NCI-H146 treated with DMSO at 0.1 percent for 48 hours (cell line): ENCODE data around the gene CABLES2.

Experiments used
- DNase-seq: peaks from one replicate; lab custom pipeline; 2025; ENCODE audit not compliant: unreplicated experiment; lab: John Stamatoyannopoulos, UW

CABLES2 gene

GRCh38 chr20:62405108-62405980, 1.7 kb downstream of the CABLES2 start:
- DNase-seq: no peak

- no peak for DNase-seq
Observed at GRCh38 chr20:62404761-62405107, 2.4 kb downstream of the CABLES2 start.

GRCh38 chr20:62404112-62404665, 2.9 kb downstream of the CABLES2 start:
- no peak for DNase-seq

GRCh38 chr20:62403331-62403730, 3.8 kb downstream of the CABLES2 start:
- DNase-seq: no peak

- DNase-seq: no peak
Observed at GRCh38 chr20:62402456-62403150, 4.5 kb downstream of the CABLES2 start.

- no peak for DNase-seq
Observed at GRCh38 chr20:62401331-62401779, 5.7 kb downstream of the CABLES2 start.

- no peak for DNase-seq
Observed at GRCh38 chr20:62400541-62400940, 6.5 kb downstream of the CABLES2 start.

- DNase-seq: peak; percentile 32
Observed at GRCh38 chr20:62400021-62400420, 7.1 kb downstream of the CABLES2 start.

- DNase-seq: no peak
Observed at GRCh38 chr20:62398120-62398821, 8.8 kb downstream of the CABLES2 start.

- no peak for DNase-seq
Observed at GRCh38 chr20:62396367-62397239, 10.5 kb downstream of the CABLES2 start.

GRCh38 chr20:62395311-62396242, 11.5 kb downstream of the CABLES2 start:
- DNase-seq: no peak

GRCh38 chr20:62394248-62395245, 12.5 kb downstream of the CABLES2 start:
- no peak for DNase-seq

- no peak for DNase-seq
Observed at GRCh38 chr20:62393830-62394229, 13.3 kb downstream of the CABLES2 start.

GRCh38 chr20:62393335-62393665, 13.8 kb downstream of the CABLES2 start:
- DNase-seq: no peak

GRCh38 chr20:62392621-62393334, 14.3 kb downstream of the CABLES2 start:
- no peak for DNase-seq

- no peak for DNase-seq
Observed at GRCh38 chr20:62392077-62392418, 15.0 kb downstream of the CABLES2 start.

GRCh38 chr20:62391165-62392076, 15.7 kb downstream of the CABLES2 start:
- no peak for DNase-seq
